Endothelial cell of umbilical vein (primary cell): ENCODE results near the gene DAZAP2. TPM values are rescaled to one million over a fixed set of nuclear protein-coding genes. Genes with fewer than 3 reads are reported as not detected.

Source experiments
- BruUV-seq: library from RNA; stranded (reverse); fragments of 400-500 nt; replicated peaks from 2 replicates; lab custom pipeline; 2021; lab: Mats Ljungman, UMichigan
- CTCF ChIA-PET: fragments of 300-600, 350-600 bp; sonication (Branson Sonifier 250); formaldehyde crosslinking; loops from one replicate; lab custom pipeline; 2021; ENCODE audit warnings: antibody characterized with exemption, inconsistent platforms; lab: Charles Lee
- POLR2A ChIA-PET: fragments of 300-600, 350-600 bp; sonication (Branson Sonifier 250); formaldehyde crosslinking; loops from one replicate; lab custom pipeline; 2021; ENCODE audit warnings: antibody characterized with exemption, inconsistent platforms; lab: Charles Lee
- DNase-seq: peaks from one replicate; pipeline ENCODE4 v3.0.0-alpha.2; 2011; ENCODE audit warnings: low read depth, low spot score
- FAIRE-seq: peaks from 2 replicates; lab custom pipeline; 2011; peaks lifted over from hg19 to GRCh38; lab: Jason Lieb, UNC
- H2AFZ ChIP-seq: 2 replicates; pipeline ENCODE4 v1.6.0; 2012; ENCODE audit warnings: low read depth, low read length, control low read depth, inconsistent platforms
- H3K27ac ChIP-seq: 2 replicates; pipeline ENCODE4 v1.5.1; 2011; ENCODE audit warnings: low read depth, mild to moderate bottlenecking, control low read depth, low read length, moderate library complexity; ENCODE audit not compliant: insufficient read depth
- H3K27me3 ChIP-seq, 2 experiments: 2 replicates each; pipeline versions ENCODE4 v1.6.0 to v1.6.1; 2011; ENCODE audit warnings: low read length in 2 of 2, mixed read lengths in 1 of 2; ENCODE audit not compliant: control insufficient read depth in 2 of 2, insufficient read depth in 2 of 2
- H3K36me3 ChIP-seq, 2 experiments: 2 replicates in 1 of 2; 3 replicates in 1 of 2; pipeline ENCODE4 v1.5.1; 2011; ENCODE audit warnings: low read length in 2 of 2, mild to moderate bottlenecking in 1 of 2, moderate library complexity in 1 of 2; ENCODE audit not compliant: control insufficient read depth in 2 of 2, insufficient read depth in 2 of 2; ENCODE audit errors: extremely low read depth in 1 of 2
- H3K4me1 ChIP-seq: 3 replicates; pipeline ENCODE4 v1.5.1; 2011; ENCODE audit warnings: mild to moderate bottlenecking, low read length; ENCODE audit not compliant: control insufficient read depth, insufficient read depth; ENCODE audit errors: extremely low read depth
- H3K4me2 ChIP-seq: 2 replicates; pipeline ENCODE4 v1.6.1; 2011; ENCODE audit warnings: low read length, control low read depth, mixed read lengths; ENCODE audit not compliant: insufficient read depth
- H3K4me3 ChIP-seq, 3 experiments: fragments of 200-600 bp in 1 of 3; sonication (generic), shearing (Covaris generic) in 1 of 3; replicated peaks in 1 of 3; 2 replicates each; pipeline ENCODE4 v1.5.1; 2011 to 2016; ENCODE audit warnings: control low read depth in 3 of 3, low read length in 3 of 3, mild to moderate bottlenecking in 2 of 3, inconsistent platforms in 1 of 3, low read depth in 1 of 3, moderate library complexity in 1 of 3; ENCODE audit not compliant: insufficient read depth in 1 of 3
- H3K79me2 ChIP-seq: 2 replicates; pipeline ENCODE4 v1.6.0; 2012; ENCODE audit warnings: low read length, inconsistent platforms; ENCODE audit not compliant: control insufficient read depth, insufficient read depth
- H3K9ac ChIP-seq: replicated peaks from 2 replicates; pipeline ENCODE3; 2011; ENCODE audit warnings: low read length, control low read depth; ENCODE audit not compliant: insufficient read depth; ENCODE audit errors: extremely low read depth
- H3K9me1 ChIP-seq: replicated peaks from 3 replicates; pipeline ENCODE4 v1.6.0; 2011; ENCODE audit warnings: mild to moderate bottlenecking, low read length; ENCODE audit not compliant: control insufficient read depth, insufficient read depth; ENCODE audit errors: extremely low read depth
- H3K9me3 ChIP-seq: replicated peaks from 2 replicates; pipeline ENCODE4 v1.5.1; 2012; ENCODE audit warnings: low read length, inconsistent platforms; ENCODE audit not compliant: control insufficient read depth, insufficient read depth
- H4K20me1 ChIP-seq: replicated peaks from 2 replicates; pipeline ENCODE3; 2011; ENCODE audit warnings: mild to moderate bottlenecking, low read length; ENCODE audit not compliant: control insufficient read depth, insufficient read depth; ENCODE audit errors: extremely low read depth
- EZH2 ChIP-seq: IDR thresholded peaks from 2 replicates; pipeline ENCODE4 v1.6.1; 2012; ENCODE audit warnings: borderline replicate concordance, low read depth, mild to moderate bottlenecking, moderate library complexity, low read length, inconsistent platforms; ENCODE audit not compliant: severe bottlenecking
- FOS ChIP-seq: IDR thresholded peaks from 2 replicates; pipeline ENCODE4 v1.6.1; 2011; ENCODE audit warnings: mild to moderate bottlenecking, low read length, moderate library complexity, borderline replicate concordance; ENCODE audit not compliant: insufficient read depth
- GATA2 ChIP-seq: IDR thresholded peaks from 2 replicates; pipeline ENCODE4 v1.7.0; 2011; ENCODE audit warnings: low read depth, mild to moderate bottlenecking, moderate library complexity, mixed read lengths, low read length; ENCODE audit not compliant: insufficient read length, insufficient read depth
- JUN ChIP-seq: IDR thresholded peaks from 2 replicates; pipeline ENCODE4 v1.6.1; 2011; ENCODE audit warnings: borderline replicate concordance, low read depth; ENCODE audit not compliant: insufficient read length, insufficient read depth
- MYC ChIP-seq: IDR thresholded peaks from one replicate; pipeline ENCODE4 v1.6.1; 2011; ENCODE audit warnings: mild to moderate bottlenecking, low read depth, low read length
- POLR2A ChIP-seq: IDR thresholded peaks from 2 replicates; pipeline ENCODE4 v1.6.1; 2012; ENCODE audit warnings: low read depth, mild to moderate bottlenecking, control low read depth, low read length
- POLR2AphosphoS5 ChIP-seq: IDR thresholded peaks from 2 replicates; pipeline ENCODE4 v1.6.1; 2012; ENCODE audit warnings: low read depth, mild to moderate bottlenecking, control low read depth, low read length, moderate library complexity; ENCODE audit not compliant: insufficient read depth
- dilution Hi-C: fragments of 300-500 bp; cut with MboI; formaldehyde crosslinking; loops from one replicate; pipeline ENCODE4 v1.15.0; 2019; ENCODE audit warnings: low sequenced_read_pairs; ENCODE audit not compliant: extremely low pct_ligation_motif_present
- intact Hi-C: fragments of 100-400 bp; cut with micrococcal nuclease; formaldehyde crosslinking; loops from one replicate; pipeline ENCODE4 v1.10.0; 2022
- polyA plus RNA-seq, 4 experiments: library from polyadenylated mRNA; depleted of rRNA in 3 of 4; stranded (reverse) in 3 of 4; unstranded in 1 of 4; fragments of >200 nt; gene quantifications; 2 replicates each; pipeline versions ENCODE4 v1.2.1 to v1.2.3, GENCODE V29; 2011 to 2012; ENCODE audit warnings: missing spikeins in 1 of 4
- total RNA-seq: library from RNA; stranded (reverse); gene quantifications from 2 replicates; pipeline ENCODE4 v1.2.3, GENCODE V29; 2021
- TF ChIP-seq, protein P1 (sequence below): IDR thresholded peaks from 2 replicates; pipeline ENCODE4 v1.6.1; 2011; ENCODE audit not compliant: insufficient read depth, insufficient read length

DAZAP2 gene
- total and polyA plus RNA-seq, 2 donors (not counting 3 experiments of a cell fraction or from before 2014, with no cell fraction given), result 177 to 497 TPM

DNA sequence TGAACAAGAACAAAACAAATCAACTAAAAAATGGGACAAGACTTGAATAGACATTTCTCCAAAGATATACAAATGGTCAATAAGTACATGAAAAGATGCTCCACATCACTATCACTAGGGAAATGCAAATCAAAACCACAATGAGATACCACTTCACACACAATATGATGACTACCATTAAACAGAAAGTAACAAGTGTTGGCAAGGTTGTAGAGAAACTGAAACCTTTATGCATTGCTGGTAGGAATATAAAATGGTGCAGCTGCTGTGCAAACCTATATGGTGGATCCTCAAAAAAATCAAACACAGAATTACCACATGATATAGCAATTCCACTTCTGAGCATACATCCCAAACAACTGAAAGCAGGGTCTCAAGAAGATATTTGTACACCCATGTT is 26.4 kb downstream of the DAZAP2 start:
- no TSS peak for BruUV-seq
- no peak overlapping the region for H3K27ac ChIP-seq
- no peaks in the 10 kb centered on the region for H4K20me1 ChIP-seq
- TF ChIP-seq GATA2, result no peak
- TF ChIP-seq JUN, result no peak
- TF ChIP-seq MYC, result no peak
- TF ChIP-seq, protein P1, sequence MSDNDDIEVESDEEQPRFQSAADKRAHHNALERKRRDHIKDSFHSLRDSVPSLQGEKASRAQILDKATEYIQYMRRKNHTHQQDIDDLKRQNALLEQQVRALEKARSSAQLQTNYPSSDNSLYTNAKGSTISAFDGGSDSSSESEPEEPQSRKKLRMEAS, result no peak
- TF ChIP-seq FOS, result no peak
- no peak for TF ChIP-seq POLR2A
- no peak for TF ChIP-seq EZH2
- no peak for TF ChIP-seq POLR2AphosphoS5
- no peak overlapping the region for H2AFZ ChIP-seq
- no peak overlapping the region for H3K4me3 ChIP-seq
- H3K9ac ChIP-seq, result no peak overlapping the region
- dilution Hi-C loops, result no loop called here
- intact Hi-C loops, result no loop called here
- no peaks in the 10 kb centered on the region for H3K36me3 ChIP-seq
- DNase-seq, result no peak
- no peak overlapping the region for H3K4me2 ChIP-seq
- peaks cover 10% of the 10 kb centered on the region for H3K4me1 ChIP-seq
- FAIRE-seq, result no peak
- no peaks in the 10 kb centered on the region for H3K9me1 ChIP-seq
- POLR2A ChIA-PET, result no interaction called here
- peaks cover 40% of the 10 kb centered on the region for H3K79me2 ChIP-seq
- H3K27me3 ChIP-seq, result no peaks in the 10 kb centered on the region
- H3K9me3 ChIP-seq, result no peaks in the 10 kb centered on the region
- CTCF ChIA-PET, result interaction anchor here (0.6 kb wide), 1 partner anchor 74 kb away, joined by 3 read pairs; no protein-coding TSS in a partner anchor
